ENCODE data around the gene SLC22A5.

- TF ChIP-seq EZH2 (IDR thresholded peaks at IDR 0.05; ENCODE audit: borderline replicate concordance, low read length) = no peak
- TF ChIP-seq CTCF (IDR thresholded peaks at IDR 0.05; ENCODE audit: low read length) = no peak
Measured at GRCh38 chr5:132389585-132390286, 20.2 kb downstream of the SLC22A5 start.

All from OCI-LY1 (cell line).